OCI-LY1 (cell line): ENCODE measurements around the gene VWA3B.

Experiments used
- H2AFZ ChIP-seq: fragments of 200-600 bp; sonication (generic), shearing (Covaris generic); 2 replicates; pipeline ENCODE4 v1.6.0; 2014; ENCODE audit warnings: antibody characterized with exemption, mild to moderate bottlenecking, low read length
- H3F3A ChIP-seq: fragments of 200-600 bp; sonication (generic), shearing (Covaris generic); 2 replicates; pipeline ENCODE4 v1.6.0; 2014; ENCODE audit warnings: mild to moderate bottlenecking, antibody characterized with exemption, low read length, moderate library complexity; ENCODE audit not compliant: insufficient read depth
- H3K27ac ChIP-seq: fragments of 200-600 bp; sonication (generic); 2 replicates; pipeline ENCODE4 v1.5.1; 2014; ENCODE audit warnings: low read length, mixed run types, mild to moderate bottlenecking, low read depth; ENCODE audit not compliant: poor library complexity, severe bottlenecking
- H3K27me3 ChIP-seq: fragments of 200-600 bp; sonication (generic); 2 replicates; pipeline ENCODE4 v1.6.0; 2014; ENCODE audit warnings: antibody characterized with exemption, mild to moderate bottlenecking, low read length, moderate library complexity; ENCODE audit not compliant: insufficient read depth
- H3K36me3 ChIP-seq: fragments of 200-600 bp; sonication (generic); 2 replicates; pipeline ENCODE4 v1.6.1; 2014; ENCODE audit warnings: mild to moderate bottlenecking, antibody characterized with exemption, low read length, moderate library complexity, mixed read lengths; ENCODE audit not compliant: insufficient read depth
- H3K4me1 ChIP-seq: fragments of 200-600 bp; sonication (generic); 2 replicates; pipeline ENCODE4 v1.5.1; 2014; ENCODE audit warnings: mild to moderate bottlenecking, low read length, moderate library complexity; ENCODE audit not compliant: insufficient read depth, severe bottlenecking
- H3K4me2 ChIP-seq: fragments of 200-600 bp; sonication (generic), shearing (Covaris generic); 2 replicates; pipeline ENCODE4 v1.6.1; 2014; ENCODE audit warnings: low read length
- H3K4me3 ChIP-seq: fragments of 200-600 bp; sonication (generic); 2 replicates; pipeline ENCODE4 v1.5.1; 2014; ENCODE audit warnings: low read length, low read depth, mild to moderate bottlenecking, mixed read lengths; ENCODE audit not compliant: poor library complexity, severe bottlenecking
- H3K79me2 ChIP-seq: fragments of 200-600 bp; shearing (Covaris generic); 2 replicates; pipeline ENCODE4 v1.6.1; 2016; ENCODE audit warnings: mixed run types, low read length, mixed read lengths; ENCODE audit not compliant: insufficient read depth
- H3K9ac ChIP-seq: fragments of 200-600 bp; sonication (generic), shearing (Covaris generic); 2 replicates; pipeline ENCODE4 v1.6.1; 2014; ENCODE audit warnings: mild to moderate bottlenecking, low read length, mixed read lengths
- H3K9me2 ChIP-seq: fragments of 200-600 bp; sonication (generic), shearing (Covaris generic); 2 replicates; pipeline ENCODE4 v1.6.1; 2014; ENCODE audit warnings: low read depth, mild to moderate bottlenecking, low read length, mixed read lengths
- H3K9me3 ChIP-seq: fragments of 200-600 bp; shearing (Covaris generic); 2 replicates; pipeline ENCODE4 v1.6.1; 2014; ENCODE audit warnings: low read length, mixed read lengths
- H4K20me1 ChIP-seq: fragments of 200-600 bp; sonication (generic), shearing (Covaris generic); 2 replicates; pipeline ENCODE4 v1.6.0; 2016; ENCODE audit warnings: mild to moderate bottlenecking, low read length; ENCODE audit not compliant: insufficient read depth
- EZH2 ChIP-seq: fragments of 200-600 bp; sonication (generic), shearing (Covaris generic); IDR thresholded peaks from 2 replicates; pipeline ENCODE4 v1.8.0; 2017; ENCODE audit warnings: borderline replicate concordance, mixed run types, mild to moderate bottlenecking, antibody characterized with exemption, low read length, moderate library complexity, mixed read lengths
- TF ChIP-seq, protein P1 (sequence below): fragments of 200-600 bp; sonication (generic), shearing (Covaris generic); IDR thresholded peaks from 2 replicates; pipeline ENCODE4 v1.5.1; 2017; ENCODE audit warnings: mild to moderate bottlenecking, antibody characterized with exemption, low read length, moderate library complexity, mixed read lengths

Gene VWA3B

GRCh38 chr2:98293931-98294687 is 207.1 kb downstream of the VWA3B start:
- H3K27me3 ChIP-seq, result no peaks in the 10 kb centered on the region; the same call in 1 of the 2 replicates
- H3K4me3 ChIP-seq, result no peak overlapping the region
- H3F3A ChIP-seq, result no peaks in the 10 kb centered on the region
- H2AFZ ChIP-seq, result no peak overlapping the region
- H3K79me2 ChIP-seq, result no peaks in the 10 kb centered on the region
- no peak overlapping the region for H3K9ac ChIP-seq
- no peak overlapping the region for H3K27ac ChIP-seq
- H3K9me2 ChIP-seq, result no peaks in the 10 kb centered on the region
- no peaks in the 10 kb centered on the region for H3K4me1 ChIP-seq
- H4K20me1 ChIP-seq, result no peaks in the 10 kb centered on the region
- H3K4me2 ChIP-seq, result no peak overlapping the region
- H3K36me3 ChIP-seq, result no peaks in the 10 kb centered on the region
- peaks cover 5% of the 10 kb centered on the region; the same call in 1 of the 2 replicates for H3K9me3 ChIP-seq
- TF ChIP-seq, protein P1, sequence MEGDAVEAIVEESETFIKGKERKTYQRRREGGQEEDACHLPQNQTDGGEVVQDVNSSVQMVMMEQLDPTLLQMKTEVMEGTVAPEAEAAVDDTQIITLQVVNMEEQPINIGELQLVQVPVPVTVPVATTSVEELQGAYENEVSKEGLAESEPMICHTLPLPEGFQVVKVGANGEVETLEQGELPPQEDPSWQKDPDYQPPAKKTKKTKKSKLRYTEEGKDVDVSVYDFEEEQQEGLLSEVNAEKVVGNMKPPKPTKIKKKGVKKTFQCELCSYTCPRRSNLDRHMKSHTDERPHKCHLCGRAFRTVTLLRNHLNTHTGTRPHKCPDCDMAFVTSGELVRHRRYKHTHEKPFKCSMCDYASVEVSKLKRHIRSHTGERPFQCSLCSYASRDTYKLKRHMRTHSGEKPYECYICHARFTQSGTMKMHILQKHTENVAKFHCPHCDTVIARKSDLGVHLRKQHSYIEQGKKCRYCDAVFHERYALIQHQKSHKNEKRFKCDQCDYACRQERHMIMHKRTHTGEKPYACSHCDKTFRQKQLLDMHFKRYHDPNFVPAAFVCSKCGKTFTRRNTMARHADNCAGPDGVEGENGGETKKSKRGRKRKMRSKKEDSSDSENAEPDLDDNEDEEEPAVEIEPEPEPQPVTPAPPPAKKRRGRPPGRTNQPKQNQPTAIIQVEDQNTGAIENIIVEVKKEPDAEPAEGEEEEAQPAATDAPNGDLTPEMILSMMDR, result no peak
- no peak for TF ChIP-seq EZH2

GRCh38 chr2:98294711-98295110 is 207.7 kb downstream of the VWA3B start:
- no peak overlapping the region for H2AFZ ChIP-seq

GRCh38 chr2:98295275-98295674 is 208.3 kb downstream of the VWA3B start:
- H3K9me3 ChIP-seq, result no peaks in the 10 kb centered on the region
- TF ChIP-seq, protein P1, result no peak
- TF ChIP-seq EZH2, result no peak
- H3K4me1 ChIP-seq, result no peaks in the 10 kb centered on the region
- no peak overlapping the region for H3K9ac ChIP-seq
- H3F3A ChIP-seq, result no peaks in the 10 kb centered on the region
- H4K20me1 ChIP-seq, result no peaks in the 10 kb centered on the region
- no peaks in the 10 kb centered on the region for H3K36me3 ChIP-seq
- no peaks in the 10 kb centered on the region for H3K9me2 ChIP-seq
- no peak overlapping the region for H2AFZ ChIP-seq
- H3K27me3 ChIP-seq, result no peaks in the 10 kb centered on the region; the same call in 1 of the 2 replicates
- H3K4me3 ChIP-seq, result no peak overlapping the region
- no peak overlapping the region for H3K4me2 ChIP-seq
- no peak overlapping the region for H3K27ac ChIP-seq
- no peaks in the 10 kb centered on the region for H3K79me2 ChIP-seq

More at GRCh38 chr2:98294711-98295110, 207.7 kb downstream of the VWA3B start:
- H3K9me3 ChIP-seq, result no peaks in the 10 kb centered on the region
- H3K4me1 ChIP-seq, result no peaks in the 10 kb centered on the region
- no peaks in the 10 kb centered on the region for H4K20me1 ChIP-seq
- H3K4me3 ChIP-seq, result no peak overlapping the region
- no peak overlapping the region for H3K27ac ChIP-seq
- H3K9ac ChIP-seq, result no peak overlapping the region
- no peaks in the 10 kb centered on the region for H3K9me2 ChIP-seq
- no peaks in the 10 kb centered on the region for H3K79me2 ChIP-seq
- H3F3A ChIP-seq, result no peaks in the 10 kb centered on the region
- TF ChIP-seq, protein P1, result no peak
- no peak for TF ChIP-seq EZH2
- H3K4me2 ChIP-seq, result no peak overlapping the region
- H3K36me3 ChIP-seq, result no peaks in the 10 kb centered on the region
- no peaks in the 10 kb centered on the region; the same call in 1 of the 2 replicates for H3K27me3 ChIP-seq
